ENCODE results near the gene PPM1A. TPM values are rescaled to one million over a fixed set of nuclear protein-coding genes. Genes with fewer than 3 reads are reported as not detected.

PPM1A gene
- polyA plus RNA-seq, 3 donors, result 18.4 to 34.1 (median 21.5) TPM

GRCh38 chr14:60303745-60304144 is 54.7 kb downstream of the PPM1A start:
- Mint-ChIP-seq H3K27me3 (ENCODE audit: low read depth in 3 of 3) (peaks cover 0 to 3% (median 2%) of the 10 kb centered on the region in 3 donors), H3K9me3 (peaks cover 0 to 5% (median 2%) of the 10 kb centered on the region in 7 donors), H3K36me3 (peaks cover 0 to 2% of the 10 kb centered on the region in 2 donors), H3K4me3 (no peak overlapping the region), H3K4me1 (no peaks in the 10 kb centered on the region), H3K27ac (no peak overlapping the region)
- no peak overlapping the region for H3K9ac ChIP-seq (ENCODE audit: insufficient read depth, low read length, poor library complexity, severe bottlenecking)
- H3K79me2 ChIP-seq (ENCODE audit: insufficient read depth, low read length), result no peaks in the 10 kb centered on the region
- no peak overlapping the region for H3K4me2 ChIP-seq (replicated peaks; ENCODE audit: extremely low read depth, low read length, poor library complexity, severe bottlenecking)
- H3K36me3 ChIP-seq (replicated peaks in 1 of 2; ENCODE audit: control insufficient read depth in 1 of 2, insufficient read depth in 2 of 2, low read length in 2 of 2), result no peaks in the 10 kb centered on the region
- WGBS (ENCODE audit: insufficient coverage), result 93% methylated on average over 3 of the region's 7 CpGs
- no peaks in the 10 kb centered on the region for H3K4me1 ChIP-seq (ENCODE audit: control insufficient read depth in 1 of 2, insufficient read depth in 2 of 2, low read length in 2 of 2)
- TF ChIP-seq, protein P1, sequence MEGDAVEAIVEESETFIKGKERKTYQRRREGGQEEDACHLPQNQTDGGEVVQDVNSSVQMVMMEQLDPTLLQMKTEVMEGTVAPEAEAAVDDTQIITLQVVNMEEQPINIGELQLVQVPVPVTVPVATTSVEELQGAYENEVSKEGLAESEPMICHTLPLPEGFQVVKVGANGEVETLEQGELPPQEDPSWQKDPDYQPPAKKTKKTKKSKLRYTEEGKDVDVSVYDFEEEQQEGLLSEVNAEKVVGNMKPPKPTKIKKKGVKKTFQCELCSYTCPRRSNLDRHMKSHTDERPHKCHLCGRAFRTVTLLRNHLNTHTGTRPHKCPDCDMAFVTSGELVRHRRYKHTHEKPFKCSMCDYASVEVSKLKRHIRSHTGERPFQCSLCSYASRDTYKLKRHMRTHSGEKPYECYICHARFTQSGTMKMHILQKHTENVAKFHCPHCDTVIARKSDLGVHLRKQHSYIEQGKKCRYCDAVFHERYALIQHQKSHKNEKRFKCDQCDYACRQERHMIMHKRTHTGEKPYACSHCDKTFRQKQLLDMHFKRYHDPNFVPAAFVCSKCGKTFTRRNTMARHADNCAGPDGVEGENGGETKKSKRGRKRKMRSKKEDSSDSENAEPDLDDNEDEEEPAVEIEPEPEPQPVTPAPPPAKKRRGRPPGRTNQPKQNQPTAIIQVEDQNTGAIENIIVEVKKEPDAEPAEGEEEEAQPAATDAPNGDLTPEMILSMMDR (IDR thresholded peaks at IDR 0.05), result no peak
- H3K27me3 ChIP-seq (ENCODE audit: control insufficient read depth in 2 of 2, insufficient read depth in 2 of 2, low read length in 2 of 2), result no peaks in the 10 kb centered on the region
- no peak for DNase-seq
- intact Hi-C loops (cut with micrococcal nuclease), result no loop called here
- peaks cover 4% of the 10 kb centered on the region for H4K20me1 ChIP-seq (ENCODE audit: insufficient read depth, low read length)
- no peak overlapping the region for H3K27ac ChIP-seq (ENCODE audit: low read depth in 1 of 2, low read length in 2 of 2)
- H2AFZ ChIP-seq (ENCODE audit: insufficient read depth, low read depth, low read length, poor library complexity, severe bottlenecking), result no peak overlapping the region
- peaks cover 0 to 3% of the 10 kb centered on the region in 2 donors for H3K9me3 ChIP-seq (replicated peaks in 1 of 2; ENCODE audit: control insufficient read depth in 1 of 2, insufficient read depth in 1 of 2, low read length in 2 of 2)
- no peak overlapping the region for H3K4me3 ChIP-seq (replicated peaks in 1 of 3; ENCODE audit: low read depth in 2 of 3, low read length in 3 of 3)

DNA sequence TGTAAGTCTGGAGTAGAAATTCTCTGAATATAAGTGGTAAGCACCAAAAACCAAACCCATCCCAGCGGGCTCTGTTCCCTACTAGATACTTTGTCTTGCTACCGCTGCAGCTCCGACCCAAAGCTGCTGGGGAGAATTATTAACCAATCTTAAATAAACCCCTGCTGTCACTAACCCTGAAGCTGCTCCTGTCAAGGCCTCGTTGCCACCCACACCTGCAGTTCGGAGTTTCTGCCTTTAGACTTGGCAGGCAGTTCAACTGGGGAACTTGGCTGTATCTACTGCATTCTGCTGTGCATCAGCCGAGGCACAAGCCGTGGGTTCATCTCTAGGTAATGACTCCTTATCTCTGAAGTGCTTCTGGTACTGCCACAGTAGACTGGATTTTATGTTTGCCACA is 55.5 kb downstream of the PPM1A start:
- no peaks in the 10 kb centered on the region for H3K27me3 ChIP-seq (ENCODE audit: control insufficient read depth in 2 of 2, insufficient read depth in 2 of 2, low read length in 2 of 2)
- H3K4me1 Mint-ChIP-seq, result no peaks in the 10 kb centered on the region
- H3K9me3 Mint-ChIP-seq, result peaks cover 0 to 5% (median 2%) of the 10 kb centered on the region in 7 donors
- no peak overlapping the region for H3K27ac Mint-ChIP-seq
- H3K27ac ChIP-seq (ENCODE audit: low read depth in 1 of 2, low read length in 2 of 2), result no peak overlapping the region
- no peaks in the 10 kb centered on the region for H3K79me2 ChIP-seq (ENCODE audit: insufficient read depth, low read length)
- no peak overlapping the region for H3K4me2 ChIP-seq (replicated peaks; ENCODE audit: extremely low read depth, low read length, poor library complexity, severe bottlenecking)
- DNase-seq, result no peak
- H3K9me3 ChIP-seq (replicated peaks in 1 of 2; ENCODE audit: control insufficient read depth in 1 of 2, insufficient read depth in 1 of 2, low read length in 2 of 2), result peaks cover 0 to 3% of the 10 kb centered on the region in 2 donors
- peaks cover 0 to 3% (median 2%) of the 10 kb centered on the region in 3 donors for H3K27me3 Mint-ChIP-seq (ENCODE audit: low read depth in 3 of 3)
- no peaks in the 10 kb centered on the region for H3K36me3 Mint-ChIP-seq
- H3K4me3 ChIP-seq (replicated peaks in 1 of 3; ENCODE audit: low read depth in 2 of 3, low read length in 3 of 3), result no peak overlapping the region
- no peak overlapping the region for H3K4me3 Mint-ChIP-seq
- H3K9ac ChIP-seq (ENCODE audit: insufficient read depth, low read length, poor library complexity, severe bottlenecking), result no peak overlapping the region
- TF ChIP-seq, protein P1 (IDR thresholded peaks at IDR 0.05), result no peak
- H4K20me1 ChIP-seq (ENCODE audit: insufficient read depth, low read length), result peaks cover 4% of the 10 kb centered on the region
- no peaks in the 10 kb centered on the region for H3K4me1 ChIP-seq (ENCODE audit: control insufficient read depth in 1 of 2, insufficient read depth in 2 of 2, low read length in 2 of 2)
- 99% methylated on average over 5 of the region's 7 CpGs for WGBS (ENCODE audit: insufficient coverage)
- H3K36me3 ChIP-seq (replicated peaks in 1 of 2; ENCODE audit: control insufficient read depth in 1 of 2, insufficient read depth in 2 of 2, low read length in 2 of 2), result no peaks in the 10 kb centered on the region
- no peak overlapping the region for H2AFZ ChIP-seq (ENCODE audit: insufficient read depth, low read depth, low read length, poor library complexity, severe bottlenecking)
- intact Hi-C loops (cut with micrococcal nuclease), result no loop called here

Measured in CD14-positive monocyte (primary cell).